GM12892 (cell line): ENCODE measurements around the gene MTA2.
A peak's percentile ranks its signal among the peaks of the same experiment; 100 is the strongest.
"Not testable (repeated sequence)": the region's sequence is repeated elsewhere in the genome, so short reads cannot be mapped to it uniquely, and the experiment has no call there.

ENCODE experiments used
- DNase-seq: peaks from one replicate; pipeline ENCODE4 v3.0.0; 2011; ENCODE audit not compliant: insufficient read length
- FAIRE-seq: peaks from 2 replicates; lab custom pipeline; 2011; peaks lifted over from hg19 to GRCh38; lab: Jason Lieb, UNC
- POLR2A ChIP-seq: IDR thresholded peaks from 2 replicates; pipeline ENCODE4 v1.6.1; 2011; ENCODE audit warnings: low read depth, low read length, control low read depth
- POLR2AphosphoS5 ChIP-seq: IDR thresholded peaks from 2 replicates; pipeline ENCODE4 v1.6.1; 2011; ENCODE audit warnings: low read depth, low read length, control low read depth
- TAF1 ChIP-seq: IDR thresholded peaks from 2 replicates; pipeline ENCODE4 v1.6.1; 2011; ENCODE audit warnings: low read depth, mild to moderate bottlenecking, control low read depth, low read length, borderline replicate concordance

MTA2 gene

GRCh38 chr11:62627713-62628112 is 26.0 kb upstream of the MTA2 start:
- no peak for FAIRE-seq
- TF ChIP-seq POLR2AphosphoS5 (no peak), POLR2A (no peak), TAF1 (no peak)
- no peak for DNase-seq

GRCh38 chr11:62622476-62623089 is 20.9 kb upstream of the MTA2 start:
- DNase-seq, result no peak
- no peak for TF ChIP-seq TAF1
- no peak for TF ChIP-seq POLR2AphosphoS5
- no peak for TF ChIP-seq POLR2A
- no peak for FAIRE-seq

GRCh38 chr11:62621567-62622470 is 20.2 kb upstream of the MTA2 start, which contains the start of gene B3GAT3:
Gene B3GAT3, minus strand, starts transcription at chr11:62621986. Its CDS starts 39 bp downstream, at chr11:62621947.
- TF ChIP-seq POLR2A (peak; percentile 87), TAF1 (no peak), POLR2AphosphoS5 (peak; percentile 87)
- DNase-seq (peak; percentile 99), FAIRE-seq (peak; percentile 99)

- DNase-seq, result no peak
- FAIRE-seq, result peak; percentile 50
These were observed 19.4 kb upstream of the MTA2 start for GRCh38 chr11:62621027-62621566.

GRCh38 chr11:62616957-62617356 is 15.3 kb upstream of the MTA2 start:
- FAIRE-seq, DNase-seq: not testable (repeated sequence)

More at GRCh38 chr11:62621027-62621566, 19.4 kb upstream of the MTA2 start:
- no peak for TF ChIP-seq POLR2A
- no peak for TF ChIP-seq POLR2AphosphoS5
- no peak for TF ChIP-seq TAF1

GRCh38 chr11:62615521-62615920 is 13.9 kb upstream of the MTA2 start:
- FAIRE-seq, result no peak
- no peak for DNase-seq
- TF ChIP-seq TAF1 (no peak), POLR2A (no peak), POLR2AphosphoS5 (no peak)

GRCh38 chr11:62614275-62614674 is 12.6 kb upstream of the MTA2 start:
- DNase-seq, result no peak
- no peak for FAIRE-seq
- TF ChIP-seq TAF1 (no peak), POLR2A (no peak)

GRCh38 chr11:62613291-62613778 is 11.7 kb upstream of the MTA2 start:
- no peak for FAIRE-seq
- TF ChIP-seq TAF1, result no peak
- TF ChIP-seq POLR2AphosphoS5, result no peak
- no peak for TF ChIP-seq POLR2A
- DNase-seq, result no peak

- TF ChIP-seq POLR2AphosphoS5 (no peak), POLR2A (peak; percentile 22; the same call in 1 of the 2 replicates)
- DNase-seq, result peak; percentile 96
- peak; percentile 100 for FAIRE-seq
These were observed 11.0 kb upstream of the MTA2 start, which contains the start of the genes EML3 and ROM1 for GRCh38 chr11:62612366-62613290. Gene EML3, minus strand, starts transcription at chr11:62612775. Its CDS starts 318 bp downstream, at chr11:62612457. Gene ROM1, plus strand, starts transcription at chr11:62613257. Its CDS starts 25 bp downstream, at chr11:62613282.

- TF ChIP-seq POLR2AphosphoS5 (no peak), POLR2A (no peak)
- DNase-seq (peak; percentile 75), FAIRE-seq (peak; percentile 79)
These were observed 10.2 kb upstream of the MTA2 start for GRCh38 chr11:62611705-62612365.
